ENCODE data around the gene PNISR. TPM values are rescaled to one million over a fixed set of nuclear protein-coding genes. Genes with fewer than 3 reads are reported as not detected.
A peak's percentile ranks its signal among the peaks of the same experiment; 100 is the strongest.

PNISR gene
- polyA plus RNA-seq, 1 donor from 2014 or later, result 87.9 TPM

DNA sequence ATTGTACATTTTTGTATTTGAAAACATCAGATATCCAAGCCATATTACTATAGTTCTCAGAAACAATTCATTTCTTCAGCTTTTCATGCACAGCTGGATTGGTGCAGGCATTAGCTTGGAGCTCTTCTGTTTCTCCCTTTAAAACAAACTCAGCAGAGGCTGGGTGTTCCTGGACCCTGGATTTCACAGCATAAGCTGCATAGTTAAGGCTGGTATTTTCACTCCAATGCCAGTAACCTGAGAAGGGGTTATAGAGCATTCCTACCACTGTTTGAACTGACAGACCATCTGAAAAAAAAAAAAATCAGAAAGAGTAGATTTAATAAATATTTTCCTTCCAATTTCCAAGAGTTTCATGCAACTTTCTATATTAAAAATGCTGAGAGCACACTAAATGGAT, 55.6 kb downstream of the PNISR start:
- H3K4me1 Mint-ChIP-seq, result no peaks in the 10 kb centered on the region
- H3K4me3 Mint-ChIP-seq, result no peak overlapping the region
- no peaks in the 10 kb centered on the region for H3K9me3 Mint-ChIP-seq
- peaks cover 4% of the 10 kb centered on the region for H3K36me3 Mint-ChIP-seq
- no peaks in the 10 kb centered on the region for H3K27me3 Mint-ChIP-seq
- no peak overlapping the region for H3K27ac Mint-ChIP-seq

DNA sequence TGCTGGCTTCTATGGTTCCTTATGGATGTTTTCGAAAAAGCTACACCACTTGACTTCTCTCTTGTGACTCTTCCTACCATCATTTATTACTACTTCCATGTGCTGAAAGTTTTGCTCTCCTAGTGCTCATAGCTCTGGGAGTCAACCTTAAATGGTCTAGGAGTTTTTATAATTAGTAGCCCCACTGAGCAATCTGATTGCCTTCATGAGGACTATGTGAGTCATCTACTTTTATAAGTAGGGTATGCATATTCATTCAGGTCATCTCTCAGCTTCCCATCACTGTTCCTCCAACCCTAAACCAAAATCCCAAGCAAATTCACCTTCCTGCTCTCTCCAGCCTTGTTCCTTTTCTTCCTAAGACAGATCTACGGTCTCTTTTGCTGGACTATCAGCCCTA, 58.3 kb downstream of the PNISR start:
- Mint-ChIP-seq H3K36me3 (peaks cover 2% of the 10 kb centered on the region), H3K4me3 (no peak overlapping the region), H3K27ac (no peak overlapping the region), H3K9me3 (peaks cover 0 to 3% (median 0%) of the 10 kb centered on the region in 3 donors), H3K4me1 (no peaks in the 10 kb centered on the region), H3K27me3 (no peaks in the 10 kb centered on the region)

DNA sequence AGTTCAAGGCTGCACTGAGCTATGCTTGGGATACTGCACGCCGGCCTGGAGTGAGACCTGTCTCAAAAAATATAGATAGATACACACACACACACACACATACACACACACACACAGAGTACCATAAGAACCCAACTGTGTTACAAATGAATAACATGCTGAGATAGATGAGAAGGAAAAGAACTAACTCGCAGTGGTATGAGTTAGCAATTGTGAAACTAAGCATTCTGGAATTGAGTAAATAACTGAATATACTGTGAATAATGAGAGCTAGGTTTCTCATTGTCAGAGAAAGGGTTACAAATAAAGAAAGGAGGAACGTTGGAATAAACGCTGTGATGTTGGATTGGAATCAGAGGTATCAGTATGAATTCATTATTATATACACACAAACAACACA, 61.1 kb downstream of the PNISR start:
- Mint-ChIP-seq H3K27ac (no peak overlapping the region), H3K27me3 (peaks cover 4% of the 10 kb centered on the region), H3K9me3 (peaks cover 0 to 3% (median 0%) of the 10 kb centered on the region in 3 donors), H3K4me1 (no peaks in the 10 kb centered on the region), H3K36me3 (no peaks in the 10 kb centered on the region), H3K4me3 (no peak overlapping the region)

DNA sequence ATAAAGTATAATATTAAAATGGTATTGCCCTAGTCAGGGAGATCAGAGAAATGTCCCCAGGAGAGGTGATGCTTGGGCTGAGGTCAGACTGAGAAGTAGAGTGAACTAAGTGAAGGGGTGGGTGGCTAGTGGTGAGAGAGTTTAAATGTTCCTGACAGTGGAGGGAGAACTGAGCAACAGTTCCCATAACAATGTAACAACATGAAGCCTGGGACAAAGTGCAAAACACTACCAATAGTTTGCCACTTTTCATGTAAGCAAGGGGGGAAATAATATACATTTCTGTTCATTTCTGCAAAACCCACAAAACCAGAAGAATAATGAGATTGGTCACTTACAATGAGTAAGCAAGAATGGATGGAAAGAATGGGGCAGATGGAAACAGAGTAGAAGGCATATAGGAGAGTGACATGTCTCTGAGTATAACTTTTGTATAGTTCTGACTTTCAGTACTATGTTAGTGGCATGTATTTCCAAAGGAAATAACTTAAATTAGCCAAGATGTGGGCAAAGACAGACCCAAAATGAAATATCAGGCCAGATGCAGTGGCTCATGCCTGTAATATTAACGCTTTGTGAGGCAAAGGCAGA, 62.3 kb downstream of the PNISR start:
- Mint-ChIP-seq H3K27me3 (peaks cover 4% of the 10 kb centered on the region), H3K4me3 (no peak overlapping the region), H3K4me1 (no peaks in the 10 kb centered on the region), H3K36me3 (no peaks in the 10 kb centered on the region), H3K27ac (no peak overlapping the region), H3K9me3 (peaks cover 0 to 3% (median 0%) of the 10 kb centered on the region in 3 donors)

DNA sequence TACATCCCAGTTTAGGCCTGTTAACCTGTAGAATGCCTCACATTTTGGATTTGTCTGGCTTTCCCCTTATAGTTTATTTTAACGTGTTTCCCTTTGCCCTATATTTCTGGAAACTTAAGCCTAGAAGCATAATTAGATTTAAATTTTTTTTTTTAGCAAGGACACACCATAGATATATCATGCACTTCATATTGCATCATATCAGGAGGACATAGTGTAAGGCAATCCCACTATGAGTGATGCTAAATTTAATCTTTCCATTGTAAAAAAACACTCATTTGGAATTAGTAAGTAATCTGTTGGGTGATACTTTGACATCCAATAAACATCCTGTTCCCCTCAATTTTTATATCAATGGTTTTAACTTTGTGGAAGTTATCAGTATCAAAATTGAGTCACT, 65.3 kb downstream of the PNISR start:
- H3K27me3 Mint-ChIP-seq, result peaks cover 10% of the 10 kb centered on the region
- H3K27ac Mint-ChIP-seq, result no peak overlapping the region
- H3K4me3 Mint-ChIP-seq, result no peak overlapping the region
- no peaks in the 10 kb centered on the region for H3K36me3 Mint-ChIP-seq
- peaks cover 0 to 5% (median 0%) of the 10 kb centered on the region in 3 donors for H3K9me3 Mint-ChIP-seq
- no peaks in the 10 kb centered on the region for H3K4me1 Mint-ChIP-seq

DNA sequence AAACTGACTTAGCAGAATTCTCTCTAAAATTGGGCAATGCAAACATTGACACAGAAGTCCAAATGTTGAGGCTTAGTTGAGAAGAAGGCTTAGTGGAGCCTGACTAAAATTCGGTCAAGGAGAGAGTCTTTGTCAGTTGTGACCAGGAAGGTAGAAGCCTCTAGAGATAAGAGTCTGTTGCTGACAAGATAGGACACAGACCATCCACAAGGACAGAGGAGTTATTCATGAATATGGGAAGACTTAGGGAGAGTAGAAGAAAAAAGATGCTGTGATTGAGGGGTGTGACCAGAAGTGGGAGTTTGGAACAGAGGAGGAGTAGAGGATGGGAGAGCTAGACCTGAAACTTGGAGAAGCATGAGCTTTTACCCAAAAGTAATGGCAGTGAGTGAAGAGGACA, 68.5 kb downstream of the PNISR start:
- peaks cover 0 to 2% (median 0%) of the 10 kb centered on the region in 3 donors for H3K9me3 Mint-ChIP-seq
- H3K27ac Mint-ChIP-seq, result no peak overlapping the region
- H3K36me3 Mint-ChIP-seq, result no peaks in the 10 kb centered on the region
- no peak overlapping the region for H3K4me3 Mint-ChIP-seq
- H3K4me1 Mint-ChIP-seq, result no peaks in the 10 kb centered on the region
- H3K27me3 Mint-ChIP-seq, result peaks cover 20% of the 10 kb centered on the region

DNA sequence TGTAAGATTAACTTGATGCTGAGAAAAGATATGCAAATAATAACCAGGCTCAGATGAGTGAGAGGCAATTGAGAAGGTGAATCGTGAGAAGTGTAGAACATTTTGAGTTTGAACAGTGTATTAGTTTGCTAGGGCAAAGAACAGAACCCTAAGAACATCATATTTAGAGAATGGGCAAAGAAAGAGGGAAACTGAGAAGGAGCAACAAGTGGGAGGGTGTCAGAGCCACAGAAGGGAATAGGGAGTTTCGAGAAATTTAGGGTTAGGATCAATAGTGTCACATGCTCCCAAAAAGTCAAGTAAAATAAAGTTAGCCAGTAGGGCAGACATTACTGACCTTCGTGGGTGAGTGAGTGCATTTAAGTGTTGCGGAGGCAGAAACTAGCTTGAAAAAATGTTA, 70.1 kb downstream of the PNISR start:
- peaks cover 3 to 4% (median 4%) of the 10 kb centered on the region in 3 donors for H3K4me1 Mint-ChIP-seq
- H3K9me3 Mint-ChIP-seq, result peaks cover 0 to 2% (median 0%) of the 10 kb centered on the region in 3 donors
- H3K27ac Mint-ChIP-seq, result no peak overlapping the region
- H3K27me3 Mint-ChIP-seq, result peaks cover 30% of the 10 kb centered on the region
- H3K4me3 Mint-ChIP-seq, result no peak overlapping the region
- H3K36me3 Mint-ChIP-seq, result no peaks in the 10 kb centered on the region

DNA sequence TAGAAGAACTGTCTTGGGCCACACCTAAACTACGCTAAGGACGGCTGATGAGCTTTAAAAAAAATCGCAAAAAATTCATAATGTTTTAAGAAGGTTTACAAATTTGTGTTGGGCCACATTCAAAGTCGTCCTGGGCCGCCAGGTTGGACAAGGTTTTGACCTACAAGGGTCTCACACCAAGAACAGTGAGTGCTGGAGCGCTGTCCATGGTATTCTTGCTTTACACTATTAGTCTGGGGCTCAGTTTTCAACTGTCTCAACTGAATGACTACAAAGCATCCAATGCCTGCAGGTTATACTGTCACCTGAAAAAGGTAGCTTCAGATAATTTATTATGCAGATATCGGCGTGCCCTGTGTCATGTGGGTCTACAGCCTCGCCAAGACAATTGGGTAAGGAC, 72.0 kb downstream of the PNISR start:
- no peak overlapping the region for H3K27ac Mint-ChIP-seq
- peaks cover 3 to 6% (median 5%) of the 10 kb centered on the region in 3 donors for H3K4me1 Mint-ChIP-seq
- H3K9me3 Mint-ChIP-seq, result peaks cover 0 to 2% (median 0%) of the 10 kb centered on the region in 3 donors
- H3K27me3 Mint-ChIP-seq, result peaks cover 36% of the 10 kb centered on the region
- no peak overlapping the region for H3K4me3 Mint-ChIP-seq
- H3K36me3 Mint-ChIP-seq, result no peaks in the 10 kb centered on the region

DNA sequence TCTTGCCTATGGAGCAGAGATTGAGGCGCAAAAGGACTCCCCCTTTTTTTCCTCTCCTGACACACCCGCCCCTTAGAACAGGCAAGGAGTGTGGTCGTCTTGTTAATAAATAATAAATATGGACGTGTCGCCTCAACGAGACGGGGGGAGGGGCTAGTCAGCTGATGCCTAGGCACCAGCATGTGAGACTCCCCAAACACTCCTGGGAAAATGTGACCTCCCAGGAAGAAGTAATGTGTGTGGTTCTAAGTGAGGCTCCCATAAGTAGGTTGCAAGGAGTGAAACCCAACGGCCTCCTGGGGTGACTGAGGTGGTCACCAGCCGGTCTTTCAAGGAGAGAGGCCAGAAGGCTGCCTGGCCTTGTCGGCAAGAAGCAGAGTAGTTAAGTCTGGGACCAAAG, 74.5 kb downstream of the PNISR start:
- peaks cover 38% of the 10 kb centered on the region for H3K27me3 Mint-ChIP-seq
- H3K4me3 Mint-ChIP-seq, result peak overlapping the region in 2 of 4 donors; percentile 31 to 81
- no peaks in the 10 kb centered on the region for H3K36me3 Mint-ChIP-seq
- H3K9me3 Mint-ChIP-seq, result no peaks in the 10 kb centered on the region
- no peak overlapping the region for H3K27ac Mint-ChIP-seq
- peaks cover 3 to 6% (median 5%) of the 10 kb centered on the region in 3 donors for H3K4me1 Mint-ChIP-seq

DNA sequence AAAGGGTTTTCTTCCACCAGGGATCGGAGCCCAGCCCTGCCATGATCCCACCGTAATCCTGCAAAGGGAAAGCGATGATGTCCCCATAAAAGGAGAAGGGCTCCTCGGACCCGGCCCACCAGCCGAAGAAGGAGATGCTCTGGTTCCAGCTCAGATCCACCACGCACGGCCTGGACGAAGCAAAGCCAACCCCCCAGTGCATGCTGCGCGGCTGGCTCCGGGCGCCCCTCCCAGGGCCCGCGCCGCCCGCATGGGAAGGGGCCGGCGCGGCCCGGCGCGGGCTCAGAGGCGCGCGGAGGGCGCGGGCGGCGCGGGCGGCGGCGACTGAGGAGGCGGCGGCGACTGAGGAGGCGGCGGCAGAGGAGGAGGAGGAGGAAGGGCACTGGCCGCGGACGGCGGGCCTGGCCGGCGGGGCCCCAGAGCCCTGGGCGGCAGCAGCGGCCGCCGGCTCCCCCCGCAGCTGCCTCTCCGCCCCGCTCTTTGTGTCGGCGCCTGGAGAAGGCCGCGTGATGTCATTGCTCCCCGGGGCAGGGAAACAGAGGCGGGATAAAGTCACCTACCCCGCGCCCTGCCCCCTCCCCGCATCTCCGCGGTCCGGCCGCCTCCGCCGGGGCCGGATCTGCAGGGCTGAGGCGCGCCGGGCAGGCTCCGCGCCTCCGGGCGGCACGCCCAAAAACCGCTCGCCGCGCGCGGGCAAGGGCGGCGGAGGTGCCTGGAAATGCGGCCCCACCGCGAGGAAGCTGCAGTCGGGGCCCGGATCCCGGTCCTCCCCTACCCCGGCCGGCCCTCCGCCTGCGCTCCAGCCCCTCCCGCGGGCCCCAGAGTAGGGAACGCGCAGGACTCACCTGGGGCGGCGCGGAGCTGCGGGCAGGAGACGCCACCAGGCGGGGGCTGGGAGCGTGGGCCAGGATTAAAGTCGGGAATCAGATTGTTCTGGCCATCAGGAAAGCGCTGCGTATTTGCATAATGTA, 75.7 kb downstream of the PNISR start, which contains the start of gene FAXC:
TSS of gene FAXC (minus strand) at position 504 of the 971 bp plus-strand sequence. CDS start at position 202, 302 bp downstream.
- peaks cover 35% of the 10 kb centered on the region for H3K27me3 Mint-ChIP-seq

DNA sequence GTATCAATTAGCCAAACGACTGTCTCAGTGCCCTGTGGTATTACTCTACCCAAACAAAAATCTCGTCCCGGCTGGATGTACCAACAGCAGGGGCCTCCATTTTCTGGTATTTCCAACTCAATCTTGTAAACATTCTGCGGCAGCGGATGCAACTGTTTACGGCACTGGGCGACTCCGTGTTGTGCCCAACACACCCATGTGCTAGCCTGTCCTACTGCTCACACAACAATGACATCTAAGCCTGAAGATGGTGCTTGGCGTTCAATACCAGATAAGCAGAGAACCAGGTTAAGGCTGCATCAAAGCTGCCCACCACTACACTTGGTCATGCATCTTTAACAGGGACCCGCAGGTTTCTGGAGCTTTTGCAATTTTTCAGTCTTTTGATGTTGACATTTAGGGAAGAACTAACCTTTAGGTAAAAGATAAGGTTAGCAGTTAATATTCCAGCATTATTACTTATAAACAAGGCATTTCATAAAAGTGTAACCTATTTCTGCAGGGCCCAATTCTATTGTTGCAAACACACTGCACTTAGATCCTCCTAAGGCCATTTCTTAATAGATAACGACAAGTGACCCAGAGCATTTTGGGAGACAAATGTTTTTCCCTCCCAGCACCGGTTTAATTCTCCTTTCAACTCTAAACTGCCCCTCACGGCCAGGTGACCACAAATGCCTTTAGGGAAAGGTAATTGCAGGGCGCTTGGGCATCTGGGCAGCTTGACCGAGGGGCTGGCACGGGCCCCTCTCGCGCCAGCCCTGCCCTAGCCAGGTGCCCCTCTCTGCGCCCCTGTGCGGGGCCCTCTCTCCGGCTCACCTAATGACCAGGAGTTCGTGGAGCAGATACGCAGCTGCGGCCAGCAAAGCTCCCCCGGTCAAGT, 76.6 kb downstream of the PNISR start:
- H3K4me3 Mint-ChIP-seq, result peak overlapping the region in 2 of 4 donors; percentile 24 to 80
- H3K9me3 Mint-ChIP-seq, result peaks cover 0 to 2% (median 0%) of the 10 kb centered on the region in 3 donors
- H3K36me3 Mint-ChIP-seq, result no peaks in the 10 kb centered on the region
- peaks cover 33% of the 10 kb centered on the region for H3K27me3 Mint-ChIP-seq
- peaks cover 3 to 6% (median 5%) of the 10 kb centered on the region in 3 donors for H3K4me1 Mint-ChIP-seq
- no peak overlapping the region for H3K27ac Mint-ChIP-seq

More for the DNA sequence above, 75.7 kb downstream of the PNISR start, which contains the start of gene FAXC:
- Mint-ChIP-seq H3K4me3 (peak within 1 kb of the TSS; percentile 24 to 85 (median 70)), H3K4me1 (peaks cover 3 to 6% (median 5%) of the 10 kb centered on the region in 3 donors), H3K27ac (no peak within 1 kb of the TSS), H3K9me3 (no peaks in the 10 kb centered on the region), H3K36me3 (no peaks in the 10 kb centered on the region)

Other genes starting within 250 kb of the PNISR start
- gene FAXC, start 75.6 kb downstream of the PNISR start, polyA plus RNA-seq, result not detected
- gene COQ3, start 31.1 kb downstream of the PNISR start, polyA plus RNA-seq, result 8.9 TPM
- gene USP45, start 90.1 kb upstream of the PNISR start, polyA plus RNA-seq, result 6.0 TPM
- 35.6 TPM for gene CCNC, start 143.4 kb upstream of the PNISR start, polyA plus RNA-seq
- gene PRDM13, start 181.5 kb upstream of the PNISR start, polyA plus RNA-seq, result not detected